Activated effector memory CD4-positive, alpha-beta T cell treated with Interleukin-2 at 50 U/mL for 16 hours (primary cell): Measurements from ENCODE around the gene FOXD3.
A peak's percentile ranks its signal among the peaks of the same experiment; 100 is the strongest.
"Not testable (repeated sequence)": the region's sequence is repeated elsewhere in the genome, so short reads cannot be mapped to it uniquely, and the experiment has no call there.

Experiments used
- DNase-seq: peaks from one replicate; pipeline ENCODE4 v3.0.0-alpha.2; 2020

FOXD3 gene

DNA sequence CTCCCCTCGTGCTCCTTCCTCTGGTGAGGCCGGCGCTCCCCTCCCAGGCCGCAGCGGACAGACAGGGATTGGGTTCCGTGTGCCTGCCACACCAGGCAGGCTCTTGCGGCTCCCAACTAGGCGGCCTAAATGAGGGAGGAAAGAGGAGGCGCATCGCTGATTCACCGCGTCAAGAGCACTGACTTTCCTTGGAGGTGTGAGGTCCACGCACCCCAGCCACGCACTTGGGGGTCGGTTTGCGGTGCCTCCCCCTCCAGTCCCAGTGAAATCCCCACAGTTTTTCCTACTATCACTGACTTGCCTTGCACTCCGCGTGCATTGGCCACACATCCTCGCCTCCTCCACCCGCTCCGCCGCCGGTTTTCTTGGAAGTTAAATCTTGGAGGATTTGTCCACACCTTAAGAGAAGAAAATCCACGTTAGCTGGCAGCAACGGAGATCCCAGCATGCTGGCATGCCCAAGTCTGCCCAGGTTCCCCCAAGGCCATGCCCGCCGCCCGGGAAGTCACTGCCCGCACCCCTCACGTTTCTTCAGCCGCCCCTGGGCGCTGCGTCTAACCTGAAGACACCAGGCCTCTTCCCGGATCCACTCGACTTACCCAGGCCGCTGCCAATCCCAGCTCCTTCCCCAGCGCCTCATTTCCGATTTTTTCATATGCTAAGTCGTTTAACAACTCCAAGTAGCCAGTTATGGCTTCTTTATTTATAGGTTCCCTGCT lies 1.1 kb upstream of the FOXD3 start:
- no peak for DNase-seq

DNA sequence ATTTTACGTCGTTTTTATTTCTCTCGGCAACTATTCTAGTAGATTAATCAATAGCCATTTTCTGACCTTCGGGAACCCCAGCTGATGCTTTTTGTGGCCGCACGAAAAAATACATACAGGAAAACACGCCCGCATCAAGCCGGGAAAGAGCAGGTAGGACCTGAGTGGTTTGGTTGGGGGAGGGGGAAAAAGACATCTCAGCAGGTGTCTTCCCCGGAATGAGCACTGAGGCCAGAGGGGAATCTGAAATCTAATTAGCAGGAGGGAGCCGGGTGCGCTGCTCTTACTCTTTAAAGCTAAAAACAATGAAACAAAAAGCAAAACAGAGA lies 618 bp upstream of the FOXD3 start:
- no peak for DNase-seq

DNA sequence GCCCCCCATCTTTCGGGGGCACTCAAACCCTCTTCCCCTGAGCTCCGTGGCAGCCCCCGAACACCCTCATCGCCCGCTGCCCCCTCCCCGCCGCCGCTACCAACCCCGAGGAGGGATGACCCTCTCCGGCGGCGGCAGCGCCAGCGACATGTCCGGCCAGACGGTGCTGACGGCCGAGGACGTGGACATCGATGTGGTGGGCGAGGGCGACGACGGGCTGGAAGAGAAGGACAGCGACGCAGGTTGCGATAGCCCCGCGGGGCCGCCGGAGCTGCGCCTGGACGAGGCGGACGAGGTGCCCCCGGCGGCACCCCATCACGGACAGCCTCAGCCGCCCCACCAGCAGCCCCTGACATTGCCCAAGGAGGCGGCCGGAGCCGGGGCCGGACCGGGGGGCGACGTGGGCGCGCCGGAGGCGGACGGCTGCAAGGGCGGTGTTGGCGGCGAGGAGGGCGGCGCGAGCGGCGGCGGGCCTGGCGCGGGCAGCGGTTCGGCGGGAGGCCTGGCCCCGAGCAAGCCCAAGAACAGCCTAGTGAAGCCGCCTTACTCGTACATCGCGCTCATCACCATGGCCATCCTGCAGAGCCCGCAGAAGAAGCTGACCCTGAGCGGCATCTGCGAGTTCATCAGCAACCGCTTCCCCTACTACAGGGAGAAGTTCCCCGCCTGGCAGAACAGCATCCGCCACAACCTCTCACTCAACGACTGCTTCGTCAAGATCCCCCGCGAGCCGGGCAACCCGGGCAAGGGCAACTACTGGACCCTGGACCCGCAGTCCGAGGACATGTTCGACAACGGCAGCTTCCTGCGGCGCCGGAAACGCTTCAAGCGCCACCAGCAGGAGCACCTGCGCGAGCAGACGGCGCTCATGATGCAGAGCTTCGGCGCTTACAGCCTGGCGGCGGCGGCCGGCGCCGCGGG lies 837 bp downstream of the FOXD3 start:
- peak; percentile 29 for DNase-seq

DNA sequence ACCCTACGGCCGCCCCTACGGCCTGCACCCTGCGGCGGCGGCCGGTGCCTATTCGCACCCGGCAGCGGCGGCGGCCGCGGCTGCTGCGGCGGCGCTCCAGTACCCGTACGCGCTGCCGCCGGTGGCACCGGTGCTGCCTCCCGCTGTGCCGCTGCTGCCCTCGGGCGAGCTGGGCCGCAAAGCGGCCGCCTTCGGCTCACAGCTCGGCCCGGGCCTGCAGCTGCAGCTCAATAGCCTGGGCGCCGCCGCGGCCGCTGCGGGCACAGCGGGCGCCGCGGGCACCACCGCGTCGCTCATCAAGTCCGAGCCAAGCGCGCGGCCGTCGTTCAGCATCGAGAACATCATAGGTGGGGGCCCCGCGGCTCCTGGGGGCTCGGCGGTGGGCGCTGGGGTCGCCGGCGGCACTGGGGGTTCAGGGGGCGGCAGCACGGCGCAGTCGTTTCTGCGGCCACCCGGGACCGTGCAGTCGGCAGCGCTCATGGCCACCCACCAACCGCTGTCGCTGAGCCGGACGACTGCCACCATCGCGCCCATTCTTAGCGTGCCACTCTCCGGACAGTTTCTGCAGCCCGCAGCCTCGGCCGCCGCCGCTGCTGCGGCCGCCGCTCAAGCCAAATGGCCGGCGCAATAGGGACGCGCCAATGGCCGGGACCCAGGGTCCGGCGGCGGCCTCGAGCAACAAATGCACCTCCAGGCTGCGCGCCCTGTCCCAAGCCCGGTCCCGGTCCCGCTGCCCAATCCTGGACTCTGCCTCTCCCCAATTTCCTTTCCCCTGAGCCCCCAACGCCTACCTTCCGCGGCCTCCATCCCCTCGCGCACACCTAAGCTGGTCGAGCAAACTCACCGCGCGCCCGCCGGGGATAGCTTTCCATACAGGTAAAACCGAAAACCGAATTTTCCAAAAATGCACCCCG lies 1.8 kb downstream of the FOXD3 start:
- no peak for DNase-seq

DNA sequence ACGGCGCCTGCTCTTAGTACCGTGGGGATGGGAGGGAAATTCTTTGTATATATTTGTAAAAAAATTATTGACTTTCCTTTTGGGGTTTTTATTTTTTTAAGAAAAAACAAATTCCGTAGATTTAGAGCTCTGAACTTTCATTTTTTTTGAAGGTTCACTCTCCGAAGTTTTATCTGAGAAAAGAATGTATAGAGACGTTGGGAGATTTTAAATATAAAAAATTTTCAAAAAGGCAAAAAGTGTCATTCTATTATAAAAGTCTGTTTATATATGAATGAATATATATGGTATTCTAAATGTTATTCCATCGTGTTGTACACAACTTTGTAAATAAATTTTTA lies 2.4 kb downstream of the FOXD3 start:
- no peak for DNase-seq

DNA sequence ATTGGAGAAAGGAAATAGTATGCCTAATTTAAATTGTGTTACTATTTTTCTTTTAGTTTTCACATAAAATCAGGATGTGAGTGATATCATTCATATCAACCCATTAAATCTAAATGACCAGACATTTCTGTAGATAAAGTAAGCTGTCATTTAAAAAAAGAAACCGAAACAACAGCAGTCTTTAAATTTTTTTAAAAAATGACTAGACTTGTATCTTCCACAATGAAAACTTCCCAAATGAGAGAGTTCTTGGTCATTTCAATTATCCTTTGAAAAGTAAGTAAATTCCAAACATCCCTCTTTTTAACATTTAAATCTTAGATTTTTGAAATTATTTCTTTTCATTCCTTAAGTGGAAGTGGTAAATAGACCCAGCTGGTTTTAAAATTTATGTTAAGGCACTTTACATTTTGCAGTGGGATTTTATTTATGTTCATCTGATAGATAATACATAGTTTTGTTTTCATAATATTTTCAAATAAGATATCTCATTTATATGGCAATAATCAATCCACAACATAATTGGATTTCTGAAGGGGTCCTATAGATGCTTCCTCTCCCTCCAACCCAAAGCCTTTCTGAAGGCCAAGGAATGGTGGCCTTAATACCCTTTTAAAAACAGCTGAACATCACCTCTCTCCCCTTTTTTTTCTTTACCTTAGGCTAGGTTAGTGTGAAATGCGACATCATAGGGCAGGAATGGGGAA lies 3.1 kb downstream of the FOXD3 start:
- DNase-seq, result no peak

DNA sequence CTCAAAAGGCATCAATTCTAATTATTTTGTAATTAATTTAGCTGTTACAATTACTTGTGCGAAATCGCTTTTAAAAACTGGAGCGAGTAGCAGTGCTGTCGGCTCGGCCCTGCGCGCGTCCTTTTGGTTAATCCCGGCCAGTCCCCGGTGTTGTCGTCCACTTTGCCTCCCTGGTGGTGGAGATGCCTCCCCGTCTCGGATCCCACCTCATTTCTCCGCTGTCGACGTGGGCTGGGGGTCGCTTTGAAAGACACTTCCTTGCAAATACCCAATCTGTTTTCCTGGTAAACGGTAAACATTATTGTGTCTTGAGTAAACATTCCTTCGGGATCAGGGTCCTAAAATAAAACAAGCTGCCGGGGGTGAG lies 3.7 kb downstream of the FOXD3 start:
- DNase-seq, result no peak

DNA sequence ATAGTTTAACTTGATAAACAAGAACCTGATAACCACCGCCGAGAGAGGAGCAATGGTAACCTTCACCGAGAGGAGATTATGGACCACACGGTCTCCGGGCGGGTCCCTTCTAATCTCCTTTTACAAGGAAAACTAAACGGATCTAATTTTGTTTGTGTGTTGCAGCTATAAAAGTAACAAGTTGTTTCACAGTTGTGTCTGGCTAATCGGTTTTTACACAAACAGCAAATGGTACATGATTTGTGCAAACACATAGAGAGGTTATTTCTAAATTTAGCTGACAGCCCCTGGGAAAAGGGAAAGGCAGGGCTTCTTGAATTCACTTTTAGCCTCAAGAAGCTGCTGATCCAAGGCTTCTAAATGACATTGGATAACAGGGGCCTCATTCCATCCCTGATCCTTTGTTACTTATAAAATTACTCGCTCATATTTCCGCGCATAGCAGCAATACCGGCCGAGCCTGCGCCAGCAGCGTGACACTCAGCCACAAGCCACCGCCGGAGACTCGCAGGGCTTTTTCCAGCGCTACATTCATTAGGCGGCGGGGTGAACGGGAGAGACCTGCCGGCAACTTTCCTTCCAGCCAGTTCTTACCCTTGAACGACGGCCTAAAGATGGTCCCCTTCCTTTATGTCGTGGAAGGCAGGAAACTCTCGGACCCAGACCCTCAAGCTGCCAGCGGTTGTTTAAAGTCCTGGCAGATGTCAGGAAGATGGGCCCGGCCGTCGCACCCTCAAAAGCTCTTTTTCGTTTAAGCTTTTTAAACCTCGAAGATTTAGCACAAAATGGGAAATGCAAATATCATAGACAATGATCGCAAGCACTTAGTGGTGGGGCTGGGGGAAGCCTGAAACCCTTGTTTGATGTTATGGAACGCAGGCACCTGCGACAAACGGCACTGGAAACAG lies 4.4 kb downstream of the FOXD3 start:
- DNase-seq, result no peak

DNA sequence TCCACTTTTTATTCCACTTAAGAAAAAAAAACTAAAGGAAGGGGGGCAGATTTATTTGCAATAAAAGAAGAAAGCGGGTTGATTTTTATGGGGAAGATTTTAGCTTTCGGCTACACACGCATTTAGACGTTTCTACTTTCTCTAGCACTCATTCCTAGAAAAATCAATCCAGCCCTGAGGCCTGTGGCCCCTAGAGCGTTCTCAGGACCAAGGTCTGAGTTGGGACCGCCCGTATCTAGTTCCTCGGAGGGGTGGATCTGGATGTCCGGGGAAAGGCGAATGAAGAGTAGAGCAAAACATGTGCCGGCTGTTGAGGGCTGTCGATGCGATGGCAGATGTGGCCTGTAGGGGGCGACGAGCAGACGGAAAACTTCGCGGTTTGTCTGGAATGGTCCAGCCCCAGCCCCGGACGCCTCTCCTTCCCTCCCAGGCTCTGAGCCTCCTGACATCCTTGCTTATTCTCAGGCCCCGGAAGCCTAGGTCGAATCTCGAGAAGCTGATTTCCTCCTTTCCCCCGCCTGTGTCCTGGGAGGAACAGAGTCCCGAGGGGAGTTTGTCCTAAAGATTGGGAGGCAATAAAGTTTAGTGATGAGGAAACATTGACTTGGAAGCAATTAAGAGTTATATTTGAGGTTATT lies 5.2 kb downstream of the FOXD3 start:
- DNase-seq, result no peak

DNA sequence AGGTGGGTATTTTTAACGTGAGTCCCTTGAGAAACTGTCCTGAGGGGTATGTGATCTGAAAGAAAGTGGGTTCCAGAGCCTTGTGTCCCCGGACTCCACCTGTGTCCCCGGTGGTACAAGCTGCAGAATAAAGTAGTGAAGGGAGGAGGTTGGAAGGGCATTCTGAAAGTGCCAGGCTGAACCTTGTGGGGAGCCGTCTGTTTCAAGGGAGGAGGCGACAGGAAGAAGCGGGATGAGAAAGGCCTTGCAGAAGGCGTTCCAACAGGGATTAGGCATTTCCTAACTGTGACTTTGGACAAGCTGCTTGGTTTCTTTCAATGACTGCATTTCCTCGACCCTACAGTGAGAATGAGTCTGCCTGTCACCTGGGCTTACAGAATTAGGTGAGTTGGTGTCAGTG lies 5.8 kb downstream of the FOXD3 start:
- DNase-seq, result no peak

DNA sequence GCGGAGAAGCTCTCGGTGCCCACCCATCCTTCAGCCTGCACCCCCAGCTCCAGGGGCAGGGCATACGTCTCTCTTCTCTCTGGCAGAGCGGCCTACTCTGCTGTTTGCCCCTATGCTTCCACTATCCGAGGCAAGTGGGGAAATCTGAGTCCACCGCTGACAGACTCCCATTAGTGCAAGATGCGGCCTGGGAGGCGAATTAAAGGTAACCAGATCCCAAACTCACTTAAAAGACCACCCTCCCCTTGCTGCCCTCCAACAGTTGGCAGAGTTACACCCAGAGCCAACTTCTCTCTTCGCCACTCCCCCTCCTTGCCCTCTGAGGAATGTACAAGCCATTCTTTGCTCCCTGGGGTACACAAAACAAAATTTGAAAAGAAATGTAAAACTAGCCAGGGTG lies 6.4 kb downstream of the FOXD3 start:
- no peak for DNase-seq

DNA sequence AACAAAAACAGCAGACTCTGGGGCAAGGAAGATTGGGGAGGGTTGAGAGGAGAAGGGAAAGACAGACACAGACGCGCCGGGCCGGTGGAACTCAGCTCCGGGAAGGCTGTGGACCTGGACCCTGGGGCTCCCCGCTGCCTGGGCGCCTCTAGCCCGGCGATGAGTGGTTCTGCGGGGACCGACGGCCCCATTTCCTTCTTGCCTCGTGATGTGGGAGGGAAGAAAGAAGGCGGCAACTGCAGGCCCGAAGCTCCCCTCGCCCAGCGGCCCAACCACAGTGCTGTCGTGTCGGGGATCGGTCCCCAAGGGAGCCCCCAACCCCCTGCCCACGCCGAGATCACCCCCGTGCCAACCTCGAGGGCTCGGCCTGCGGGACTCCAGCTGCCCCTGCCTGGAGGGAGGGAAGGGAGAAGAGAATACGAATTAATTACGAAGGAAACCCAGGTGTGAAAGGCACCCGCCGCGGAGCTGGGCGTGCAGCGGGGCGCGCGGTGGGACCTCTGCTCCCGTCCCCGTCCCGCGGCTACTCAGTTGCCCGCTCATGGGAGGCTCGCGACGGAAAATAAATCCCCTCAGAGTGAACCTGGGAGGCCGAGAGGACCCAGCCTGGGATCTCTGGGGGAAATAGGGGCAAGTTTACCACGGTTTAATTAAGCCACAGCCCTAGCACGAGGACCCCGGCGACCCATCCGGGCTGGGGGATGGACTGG lies 7.4 kb downstream of the FOXD3 start:
- no peak for DNase-seq

DNA sequence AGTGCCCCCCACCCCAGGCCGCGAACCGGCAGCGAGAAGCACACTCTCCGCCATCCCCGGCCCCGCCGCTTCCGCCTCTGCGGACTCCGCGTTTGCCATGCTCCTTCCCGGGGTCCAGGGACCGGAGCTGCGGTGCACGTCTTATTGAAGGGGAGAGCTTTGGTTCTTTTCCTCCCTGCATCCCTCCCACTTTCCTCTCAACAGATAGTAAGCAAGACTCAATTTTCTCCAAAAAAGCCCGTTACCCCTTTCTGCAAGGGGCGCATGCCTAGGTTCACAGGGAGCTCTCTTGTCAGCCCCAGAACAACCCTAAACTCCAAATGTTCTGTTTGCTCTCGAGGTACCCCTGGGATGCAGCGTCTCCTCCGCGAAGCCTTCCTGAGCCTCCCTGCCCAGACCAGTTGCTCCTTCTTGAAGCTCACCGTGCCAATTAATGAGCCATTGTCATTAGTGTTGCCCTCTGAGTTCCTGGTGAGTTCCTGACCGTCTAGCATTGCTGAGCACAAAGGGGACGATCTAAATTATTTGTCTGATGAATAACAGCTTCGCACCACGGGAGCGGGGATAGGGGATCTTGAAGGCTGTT lies 8.1 kb downstream of the FOXD3 start:
- DNase-seq, result no peak

DNA sequence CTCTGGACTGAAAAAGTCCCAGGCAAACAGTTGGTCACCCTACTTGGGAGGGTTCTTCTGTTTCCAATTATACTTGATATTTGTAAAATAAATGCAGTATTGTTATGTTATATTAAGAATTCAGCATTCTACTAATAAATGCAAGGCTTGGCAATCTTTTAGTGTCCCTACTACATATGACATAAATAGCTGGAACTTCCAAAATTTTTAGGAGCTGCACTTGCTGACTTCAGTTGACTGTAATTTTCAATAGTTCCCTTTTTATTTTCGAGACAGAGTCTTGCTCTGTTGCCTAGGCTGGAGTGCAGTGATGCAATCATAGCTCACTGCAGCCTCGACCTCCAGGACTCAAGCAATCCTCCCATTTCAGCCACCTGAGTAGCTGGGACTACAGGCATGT lies 20.0 kb downstream of the FOXD3 start:
- no peak for DNase-seq

DNA sequence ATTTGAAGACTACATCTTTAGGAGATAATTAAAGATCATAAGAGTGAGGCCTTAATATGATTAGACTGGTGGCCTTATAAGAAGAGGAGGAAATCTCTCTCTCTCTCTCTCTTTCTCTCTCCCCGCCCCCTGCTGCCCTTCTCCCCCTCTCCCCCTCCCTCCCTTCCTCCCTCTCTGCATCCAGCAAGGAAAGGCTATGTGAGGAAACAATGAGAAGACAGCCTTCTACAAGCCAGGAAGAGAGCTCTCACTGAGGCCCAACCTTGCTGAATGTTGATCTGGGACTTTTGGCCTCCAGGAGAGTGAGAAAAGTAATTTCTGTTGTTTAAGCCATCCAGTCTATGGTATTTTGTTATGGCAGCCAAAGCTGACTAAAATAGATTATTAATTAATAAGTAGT lies 21.6 kb downstream of the FOXD3 start:
- DNase-seq, result no peak

DNA sequence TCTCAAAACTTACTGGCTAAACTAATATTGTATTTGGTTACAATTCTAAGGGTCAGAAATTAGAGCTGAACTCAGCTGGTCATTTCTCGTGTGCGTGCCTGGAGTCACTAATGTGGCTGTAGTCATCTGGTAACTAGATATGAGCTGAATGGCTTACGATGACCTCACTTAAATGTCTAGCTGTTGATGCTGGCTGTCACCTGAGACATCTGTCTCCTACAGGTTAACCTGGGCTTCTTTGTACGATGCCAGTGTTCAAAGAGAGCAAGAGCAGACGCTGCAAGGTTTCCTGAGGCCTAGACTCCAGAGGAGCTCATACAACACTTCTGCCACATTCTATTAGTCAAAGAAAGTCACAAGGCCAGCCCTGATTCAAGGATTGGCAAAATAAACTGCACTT lies 28.0 kb downstream of the FOXD3 start:
- DNase-seq, result no peak

DNA sequence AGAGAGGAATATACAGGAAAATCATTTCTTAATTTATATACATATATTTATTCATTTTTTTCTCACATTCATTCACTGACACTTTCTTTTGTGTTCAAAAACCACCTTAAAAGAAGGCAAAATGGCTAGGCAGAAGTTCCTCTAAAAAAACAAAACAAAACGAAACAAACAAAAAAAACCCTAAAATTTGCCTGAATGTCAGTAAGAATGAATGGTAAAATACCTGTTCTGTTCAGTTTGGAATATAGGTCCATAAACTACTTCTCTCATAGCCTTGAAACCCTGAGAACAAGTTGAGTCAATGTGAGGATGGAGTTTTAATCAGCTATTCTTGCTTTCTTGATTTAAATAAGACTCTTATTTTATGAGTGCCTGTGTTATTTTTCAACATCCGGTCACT lies 30.4 kb downstream of the FOXD3 start:
- no peak for DNase-seq

DNA sequence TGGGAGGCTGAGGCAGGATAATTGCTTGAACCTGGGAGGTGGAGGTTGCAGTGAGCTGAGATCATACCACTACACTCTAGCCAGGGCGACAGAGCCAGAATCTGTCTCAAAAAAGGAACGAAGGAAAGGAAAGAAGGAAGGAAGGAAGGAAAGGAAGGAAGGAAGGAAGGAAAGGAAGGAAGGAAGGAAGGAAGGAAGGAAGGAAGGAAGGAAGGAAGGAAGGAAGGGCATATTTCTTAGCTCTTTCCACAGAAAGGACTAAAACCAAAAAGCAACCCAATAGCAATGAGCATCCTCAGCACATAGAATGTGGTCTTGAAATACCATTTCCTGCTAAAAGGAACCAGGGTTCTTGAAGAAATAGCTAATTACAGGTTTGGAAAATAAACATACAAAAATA lies 33.9 kb downstream of the FOXD3 start:
- DNase-seq, result not testable (repeated sequence)

DNA sequence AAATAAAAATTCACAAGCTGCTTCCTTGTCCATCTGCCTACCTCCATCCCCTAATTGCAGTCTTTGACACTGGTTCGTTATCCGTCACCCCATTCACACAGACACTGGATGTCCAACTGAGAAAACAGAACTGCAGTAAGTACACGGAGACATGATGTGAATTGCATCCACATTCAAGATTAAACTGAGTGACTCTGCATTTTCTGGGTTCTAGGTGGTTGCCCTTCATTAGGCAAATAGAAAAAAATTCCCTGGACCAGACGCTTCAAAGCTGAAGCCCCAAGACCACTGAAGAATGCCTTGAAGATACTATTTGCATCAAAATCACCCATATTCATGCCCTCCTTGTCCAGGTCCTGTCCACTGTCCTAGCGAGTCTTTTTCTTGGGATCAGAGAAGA lies 37.2 kb downstream of the FOXD3 start:
- DNase-seq, result no peak

DNA sequence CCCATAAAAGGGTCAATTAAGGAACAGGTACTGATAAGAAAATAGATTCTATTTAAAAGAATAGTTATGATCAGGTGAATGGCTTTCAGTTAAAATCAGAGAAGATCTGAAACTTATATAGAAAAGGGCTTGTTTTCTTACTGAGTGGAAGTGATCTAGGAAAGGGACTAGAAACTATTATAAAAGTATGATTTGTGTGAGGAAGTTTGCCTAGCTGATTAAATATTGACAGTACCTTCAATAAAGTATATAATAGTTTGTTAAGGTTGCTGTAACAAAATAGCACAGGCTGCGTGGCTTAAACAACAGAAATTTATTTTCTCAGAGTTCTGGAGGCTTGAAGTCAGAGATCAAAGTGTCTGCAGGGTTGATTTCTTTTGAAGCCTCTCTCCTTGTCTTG lies 39.7 kb downstream of the FOXD3 start:
- no peak for DNase-seq
